ENCODE measurements around the gene RCAN1. TPM values are rescaled to one million over a fixed set of nuclear protein-coding genes. Genes with fewer than 3 reads are reported as not detected.
"Not testable (repeated sequence)": the region's sequence is repeated elsewhere in the genome, so short reads cannot be mapped to it uniquely, and the experiment has no call there.

Gene RCAN1
- polyA plus RNA-seq, 6 donors from 2014 or later: 8.4 to 16.8 (median 12.1) TPM

GRCh38 chr21:34567604-34568155 lies 47.2 kb downstream of the RCAN1 start:
- Mint-ChIP-seq H3K27ac (peak overlapping the region in 1 of 6 donors; percentile 76), H3K27me3 (no peaks in the 10 kb centered on the region), H3K9me3 (peaks cover 0 to 18% (median 10%) of the 10 kb centered on the region in 7 donors), H3K4me1 (peaks cover 10 to 16% (median 15%) of the 10 kb centered on the region in 3 donors), H3K4me3 (no peak overlapping the region), H3K36me3 (peaks cover 7 to 21% of the 10 kb centered on the region in 2 donors)
- ATAC-seq (ENCODE audit: low read depth in 2 of 2) (no peak), DNase-seq (no peak)

GRCh38 chr21:34565238-34565637 lies 49.7 kb downstream of the RCAN1 start:
- no peak for DNase-seq
- Mint-ChIP-seq H3K36me3 (peaks cover 7 to 18% of the 10 kb centered on the region in 2 donors), H3K4me3 (peak overlapping the region in 1 of 8 donors; percentile 12), H3K27ac (no peak overlapping the region), H3K27me3 (no peaks in the 10 kb centered on the region), H3K9me3 (peaks cover 0 to 10% (median 7%) of the 10 kb centered on the region in 7 donors), H3K4me1 (peaks cover 10 to 16% (median 15%) of the 10 kb centered on the region in 3 donors)
- no peak for ATAC-seq (ENCODE audit: low read depth in 2 of 2)

- not testable (repeated sequence) for H3K9me3 Mint-ChIP-seq; H3K27ac Mint-ChIP-seq; H3K27me3 Mint-ChIP-seq; H3K4me3 Mint-ChIP-seq; DNase-seq; ATAC-seq (ENCODE audit: low read depth in 2 of 2)
- H3K36me3 Mint-ChIP-seq: peaks cover 7 to 18% of the 10 kb centered on the region in 2 donors
- H3K4me1 Mint-ChIP-seq: peaks cover 7 to 15% (median 11%) of the 10 kb centered on the region in 3 donors
These were observed 51.5 kb downstream of the RCAN1 start for GRCh38 chr21:34563370-34563769.

- DNase-seq (no peak), ATAC-seq (ENCODE audit: low read depth in 2 of 2) (no peak)
- no peak overlapping the region for H3K4me3 Mint-ChIP-seq
- peaks cover 7 to 18% of the 10 kb centered on the region in 2 donors for H3K36me3 Mint-ChIP-seq
- peaks cover 6 to 12% (median 7%) of the 10 kb centered on the region in 3 donors for H3K4me1 Mint-ChIP-seq
- peaks cover 0 to 10% (median 7%) of the 10 kb centered on the region in 7 donors for H3K9me3 Mint-ChIP-seq
- H3K27me3 Mint-ChIP-seq: no peaks in the 10 kb centered on the region
- H3K27ac Mint-ChIP-seq: no peak overlapping the region
These were observed 53.1 kb downstream of the RCAN1 start for GRCh38 chr21:34561806-34562205.

- no peak overlapping the region for H3K4me3 Mint-ChIP-seq
- ATAC-seq (ENCODE audit: low read depth in 2 of 2): no peak
- peaks cover 7 to 18% of the 10 kb centered on the region in 2 donors for H3K36me3 Mint-ChIP-seq
- peaks cover 6 to 12% (median 7%) of the 10 kb centered on the region in 3 donors for H3K4me1 Mint-ChIP-seq
- H3K27ac Mint-ChIP-seq: no peak overlapping the region
- H3K27me3 Mint-ChIP-seq: no peaks in the 10 kb centered on the region
- peaks cover 0 to 10% (median 7%) of the 10 kb centered on the region in 7 donors for H3K9me3 Mint-ChIP-seq
- DNase-seq: no peak
These were observed 54.3 kb downstream of the RCAN1 start for GRCh38 chr21:34560609-34561008.

- H3K36me3 Mint-ChIP-seq: peaks cover 7 to 21% of the 10 kb centered on the region in 2 donors
- H3K27me3 Mint-ChIP-seq: no peaks in the 10 kb centered on the region
- H3K4me3 Mint-ChIP-seq: no peak overlapping the region
- ATAC-seq (ENCODE audit: low read depth in 2 of 2): no peak
- peaks cover 2 to 9% (median 7%) of the 10 kb centered on the region in 3 donors for H3K4me1 Mint-ChIP-seq
- H3K9me3 Mint-ChIP-seq: peaks cover 0 to 10% (median 7%) of the 10 kb centered on the region in 7 donors
- peak overlapping the region in 1 of 6 donors; percentile 23 for H3K27ac Mint-ChIP-seq
- DNase-seq: no peak
These were observed 54.9 kb downstream of the RCAN1 start for GRCh38 chr21:34560021-34560420.

- DNase-seq (no peak), ATAC-seq (ENCODE audit: low read depth in 2 of 2) (no peak)
- Mint-ChIP-seq H3K4me3 (no peak overlapping the region), H3K4me1 (peaks cover 0 to 5% (median 2%) of the 10 kb centered on the region in 3 donors), H3K36me3 (peaks cover 4 to 25% of the 10 kb centered on the region in 2 donors), H3K9me3 (peaks cover 0 to 17% (median 8%) of the 10 kb centered on the region in 7 donors), H3K27me3 (no peaks in the 10 kb centered on the region), H3K27ac (no peak overlapping the region)
These were observed 55.8 kb downstream of the RCAN1 start for GRCh38 chr21:34559089-34559631.

- H3K27me3 Mint-ChIP-seq: no peaks in the 10 kb centered on the region
- H3K9me3 Mint-ChIP-seq: peaks cover 0 to 13% (median 7%) of the 10 kb centered on the region in 7 donors
- peaks cover 0 to 18% of the 10 kb centered on the region in 2 donors for H3K36me3 Mint-ChIP-seq
- DNase-seq (no peak), ATAC-seq (ENCODE audit: low read depth in 2 of 2) (no peak)
- no peaks in the 10 kb centered on the region for H3K4me1 Mint-ChIP-seq
- no peak overlapping the region for H3K27ac Mint-ChIP-seq
- no peak overlapping the region for H3K4me3 Mint-ChIP-seq
These were observed 56.7 kb downstream of the RCAN1 start for GRCh38 chr21:34558166-34558565.

- Mint-ChIP-seq H3K36me3 (peaks cover 0 to 11% of the 10 kb centered on the region in 2 donors), H3K27me3 (no peaks in the 10 kb centered on the region), H3K4me3 (no peak overlapping the region), H3K4me1 (no peaks in the 10 kb centered on the region), H3K27ac (no peak overlapping the region), H3K9me3 (peaks cover 0 to 13% (median 7%) of the 10 kb centered on the region in 7 donors)
- ATAC-seq (ENCODE audit: low read depth in 2 of 2): no peak
- no peak for DNase-seq
These were observed 57.7 kb downstream of the RCAN1 start for GRCh38 chr21:34557261-34557660.

GRCh38 chr21:34554670-34555069 lies 60.2 kb downstream of the RCAN1 start:
- Mint-ChIP-seq H3K9me3 (peaks cover 0 to 13% (median 7%) of the 10 kb centered on the region in 7 donors), H3K36me3 (peaks cover 0 to 11% of the 10 kb centered on the region in 2 donors)
- H3K4me1 Mint-ChIP-seq; H3K27ac Mint-ChIP-seq; DNase-seq; H3K4me3 Mint-ChIP-seq; ATAC-seq (ENCODE audit: low read depth in 2 of 2); H3K27me3 Mint-ChIP-seq: not testable (repeated sequence)

GRCh38 chr21:34554227-34554626 lies 60.7 kb downstream of the RCAN1 start:
- H3K9me3 Mint-ChIP-seq: peaks cover 0 to 13% (median 7%) of the 10 kb centered on the region in 7 donors
- no peaks in the 10 kb centered on the region for H3K4me1 Mint-ChIP-seq
- ATAC-seq (ENCODE audit: low read depth in 2 of 2): no peak
- peaks cover 0 to 11% of the 10 kb centered on the region in 2 donors for H3K36me3 Mint-ChIP-seq
- no peak overlapping the region for H3K27ac Mint-ChIP-seq
- no peaks in the 10 kb centered on the region for H3K27me3 Mint-ChIP-seq
- H3K4me3 Mint-ChIP-seq: no peak overlapping the region
- no peak for DNase-seq

GRCh38 chr21:34553151-34553952 lies 61.6 kb downstream of the RCAN1 start:
- Mint-ChIP-seq H3K4me3 (peak overlapping the region in 1 of 8 donors; percentile 55), H3K27me3 (no peaks in the 10 kb centered on the region), H3K36me3 (peaks cover 0 to 11% of the 10 kb centered on the region in 2 donors), H3K9me3 (peaks cover 0 to 13% (median 7%) of the 10 kb centered on the region in 7 donors), H3K4me1 (no peaks in the 10 kb centered on the region), H3K27ac (no peak overlapping the region)
- no peak for DNase-seq
- ATAC-seq (ENCODE audit: low read depth in 2 of 2): no peak

GRCh38 chr21:34552360-34553098 lies 62.4 kb downstream of the RCAN1 start:
- Mint-ChIP-seq H3K27me3 (no peaks in the 10 kb centered on the region), H3K36me3 (peaks cover 0 to 11% of the 10 kb centered on the region in 2 donors), H3K4me3 (peak overlapping the region in 1 of 8 donors; percentile 55), H3K9me3 (peaks cover 0 to 13% (median 7%) of the 10 kb centered on the region in 7 donors), H3K27ac (no peak overlapping the region), H3K4me1 (no peaks in the 10 kb centered on the region)
- DNase-seq (no peak), ATAC-seq (ENCODE audit: low read depth in 2 of 2) (no peak)

Data from naive B cell (primary cell).